ENCODE results near the gene SPPL2B.

The SPPL2B gene

GRCh38 chr19:2398735-2399305 lies 70.3 kb downstream of the SPPL2B start:
- DNase-seq (ENCODE audit: low read depth, low spot score) = no peak
- no peak overlapping the region for H3K27ac ChIP-seq

- DNase-seq (ENCODE audit: low read depth, low spot score) = no peak
- no peak overlapping the region for H3K27ac ChIP-seq
Observed at GRCh38 chr19:2399582-2399981, 71.1 kb downstream of the SPPL2B start.
